Stimulated activated CD8-positive, alpha-beta memory T cell treated with anti-CD3 and anti-CD28 coated beads, Interleukin-7, amount 100 ng/mL, for 4 hours (primary cell): Measurements from ENCODE around the gene CD93.

Experiments used
- DNase-seq, 2 donors: peaks; one replicate each; pipeline ENCODE4 v3.0.0-alpha.2; 2020; ENCODE audit warnings: low read depth in 2 of 2

CD93 gene

DNA sequence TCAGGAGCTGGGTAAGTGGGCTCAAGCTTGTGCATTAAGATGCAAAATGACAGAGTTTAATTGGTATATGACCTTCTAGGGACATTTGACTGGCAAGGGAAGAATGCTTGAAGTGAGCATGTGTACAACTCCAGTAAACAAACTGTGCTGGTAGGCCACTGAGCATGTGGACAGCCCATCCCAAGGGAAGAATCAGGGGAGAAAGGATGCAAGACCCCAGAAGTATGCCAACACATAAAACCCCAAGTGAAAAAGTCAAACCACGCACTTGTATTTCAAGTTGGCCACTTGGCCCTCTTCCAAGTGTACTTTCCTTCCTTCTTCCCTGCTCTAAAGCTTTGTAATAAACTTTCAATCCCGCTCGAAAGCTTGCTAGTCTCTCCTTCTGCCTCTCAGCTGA is 26.3 kb downstream of the CD93 start:
- no peak for DNase-seq

DNA sequence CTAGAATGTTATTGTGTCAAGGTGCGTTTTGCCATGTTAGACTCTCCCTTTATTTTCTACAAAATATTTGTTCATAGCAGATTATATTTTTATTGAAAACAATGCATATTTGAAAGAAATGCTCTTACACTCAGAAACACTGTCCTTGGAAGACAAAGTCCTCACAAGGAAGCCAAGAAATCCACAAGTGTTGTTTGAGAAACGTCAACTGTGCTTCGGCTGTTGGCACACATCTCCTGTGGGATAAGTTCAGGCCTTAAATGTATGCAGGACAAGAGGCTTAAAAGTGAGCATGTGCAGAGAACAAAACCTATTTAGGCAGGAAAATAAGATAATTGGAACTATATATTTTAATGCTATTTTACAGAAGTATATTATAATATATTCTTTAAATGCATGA is 27.1 kb downstream of the CD93 start:
- no peak for DNase-seq

DNA sequence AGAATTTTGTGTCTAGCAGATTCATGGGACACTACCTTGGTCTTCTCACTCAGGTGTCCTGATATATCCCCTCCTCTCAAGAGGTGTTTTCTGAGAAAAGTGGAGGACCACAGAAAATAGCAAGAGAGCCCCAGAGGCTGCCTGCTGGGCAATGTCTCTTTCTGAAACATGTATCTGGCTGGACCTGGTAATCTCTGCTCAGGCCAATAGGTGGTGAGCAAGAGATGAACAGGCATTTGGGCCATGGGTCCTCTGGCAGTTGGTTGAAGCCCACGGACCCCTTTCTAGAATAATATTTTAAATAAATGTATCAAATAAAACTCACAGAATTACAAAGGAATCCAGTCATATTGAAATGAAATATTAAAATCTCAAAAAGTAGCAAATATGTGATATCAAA is 27.9 kb downstream of the CD93 start:
- DNase-seq = no peak

DNA sequence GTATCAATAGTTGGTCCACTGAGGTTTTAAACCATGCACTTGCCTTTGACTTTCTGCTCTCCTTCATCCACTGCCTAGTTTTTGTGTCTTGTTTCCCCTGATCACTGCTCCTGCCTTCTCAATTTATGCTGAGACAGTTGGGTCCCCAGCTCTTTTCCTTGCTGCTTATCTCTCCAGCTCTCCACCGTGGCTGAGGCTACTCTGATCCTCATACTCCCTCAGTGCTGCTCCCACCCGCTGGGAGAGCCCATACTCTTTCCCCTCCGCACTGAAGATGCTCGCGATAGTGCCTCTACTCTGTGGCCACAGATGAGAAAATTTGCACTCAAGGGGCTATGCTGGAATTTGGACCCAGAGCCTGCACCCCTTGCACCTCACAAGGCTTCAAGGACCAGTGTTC is 33.2 kb downstream of the CD93 start:
- DNase-seq = no peak

DNA sequence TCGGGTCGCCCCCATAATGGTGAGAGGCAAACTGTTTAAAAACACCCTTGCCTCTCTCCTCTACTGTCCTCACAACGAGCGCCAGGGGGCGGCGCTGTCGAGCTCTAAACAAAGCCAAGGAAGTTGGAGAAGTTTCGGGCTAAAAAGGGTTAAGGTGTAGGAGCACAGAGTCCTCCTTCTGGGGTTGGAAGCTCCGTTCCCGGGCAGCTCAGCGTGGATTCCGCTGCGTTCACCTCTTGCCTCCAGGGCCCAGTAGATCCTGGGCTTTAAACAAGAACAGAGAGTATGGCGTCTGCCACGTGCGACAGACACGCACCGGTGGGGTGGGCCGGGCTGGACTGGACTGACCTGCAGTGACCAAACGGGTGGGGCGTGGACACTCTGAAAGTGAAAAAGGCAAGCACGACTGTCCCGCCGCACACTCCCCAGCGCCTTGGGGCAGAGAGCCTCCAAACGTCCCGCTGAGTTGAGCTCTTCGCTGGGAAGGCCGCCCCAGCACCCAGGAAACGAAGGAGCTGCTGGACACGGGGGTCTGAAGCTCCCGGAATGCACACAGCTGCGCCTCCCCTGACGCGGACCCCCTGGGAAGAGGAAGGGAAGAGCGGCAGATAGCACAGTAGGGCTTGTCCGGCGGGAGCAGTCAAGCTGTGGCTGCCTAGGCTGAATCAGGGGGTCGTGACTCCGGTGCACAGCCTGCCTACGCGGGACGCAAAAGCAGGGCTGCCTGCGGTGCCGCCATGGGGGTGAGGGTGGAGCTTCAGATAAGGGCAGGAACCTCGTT is 35.1 kb downstream of the CD93 start:
- no peak for DNase-seq

DNA sequence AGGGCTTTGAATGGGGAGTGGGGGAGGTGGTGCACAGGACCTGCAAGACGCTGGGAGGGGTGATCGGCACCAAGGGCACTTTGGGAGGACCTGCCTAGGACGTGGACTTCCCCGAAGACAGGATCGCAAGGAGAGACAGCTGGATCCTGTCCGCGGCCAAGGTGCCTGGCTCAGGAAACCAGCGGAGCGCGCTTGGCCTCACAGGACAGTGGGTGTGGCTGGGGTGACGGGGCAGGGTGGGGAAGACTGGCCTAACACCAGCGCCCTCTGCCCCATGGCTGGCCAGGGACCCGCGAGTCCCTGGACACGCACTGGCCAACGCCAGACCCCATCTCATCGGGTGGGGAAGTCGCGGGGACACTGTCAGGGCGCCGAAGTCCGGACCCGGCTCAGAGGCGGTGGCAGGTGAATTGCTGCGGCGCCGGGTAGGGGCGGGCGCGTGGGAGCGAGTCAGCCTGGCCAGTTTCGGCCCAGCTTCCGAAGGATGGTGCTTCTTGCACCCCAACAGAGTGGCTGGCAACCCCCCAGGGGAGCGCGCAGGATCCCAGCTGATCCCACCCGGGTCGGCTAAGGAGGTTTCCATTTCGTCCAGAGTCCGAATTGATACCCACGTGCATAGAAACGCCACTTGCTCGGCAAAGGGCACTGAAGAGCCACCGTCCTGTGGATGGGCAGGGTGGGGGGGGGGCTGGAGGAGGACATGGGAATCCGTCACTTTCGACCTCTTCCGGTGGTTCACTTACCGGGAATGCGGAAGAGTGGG is 35.9 kb downstream of the CD93 start:
- DNase-seq = no peak

DNA sequence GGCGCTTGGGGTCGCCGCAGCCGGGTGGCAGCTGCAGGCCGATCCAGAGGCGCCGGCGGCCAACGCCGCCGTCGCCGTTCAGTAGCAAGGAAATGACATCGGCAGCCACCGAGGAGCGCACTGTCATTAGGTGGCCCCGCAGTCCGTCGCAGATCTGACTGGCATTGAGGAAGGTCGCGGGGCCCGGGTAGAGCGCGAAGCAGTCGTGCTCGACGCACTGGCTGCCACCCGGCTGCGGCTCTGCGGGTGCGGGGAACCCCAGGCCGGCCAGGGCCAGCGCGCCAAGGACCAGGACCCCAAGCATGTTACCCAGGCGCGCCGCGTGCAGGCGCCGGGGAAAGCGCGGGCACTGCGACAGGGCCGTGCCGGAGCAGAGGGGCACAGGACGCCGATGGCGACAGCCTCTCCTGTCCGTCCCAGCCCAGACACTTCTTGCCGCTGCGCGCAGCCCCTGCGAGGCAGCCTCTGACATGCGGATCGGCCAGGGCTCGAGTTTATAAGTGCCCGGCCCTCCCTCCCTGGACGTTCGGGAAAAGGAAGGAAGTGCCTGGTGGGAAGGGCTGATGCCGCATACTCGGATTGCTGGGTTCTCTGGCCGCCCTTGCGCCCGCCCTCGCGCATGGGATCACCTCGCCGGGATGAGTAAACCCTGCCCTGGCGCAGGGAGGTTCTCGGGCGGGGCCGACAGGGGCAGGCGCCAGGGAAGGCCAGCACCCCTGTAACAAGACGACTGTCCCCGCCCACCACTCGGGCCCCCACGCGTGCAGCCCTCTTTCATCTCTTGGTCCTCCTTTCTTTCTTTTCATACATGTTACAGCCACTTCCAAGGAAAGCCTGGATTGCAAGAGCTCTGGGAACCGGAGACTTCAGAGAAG is 36.7 kb downstream of the CD93 start, which contains the start of gene THBD:
Gene THBD, minus strand, starts transcription at position 472 of the 875 bp plus-strand sequence. Its CDS starts 168 bp downstream, at position 304.
- DNase-seq = no peak

DNA sequence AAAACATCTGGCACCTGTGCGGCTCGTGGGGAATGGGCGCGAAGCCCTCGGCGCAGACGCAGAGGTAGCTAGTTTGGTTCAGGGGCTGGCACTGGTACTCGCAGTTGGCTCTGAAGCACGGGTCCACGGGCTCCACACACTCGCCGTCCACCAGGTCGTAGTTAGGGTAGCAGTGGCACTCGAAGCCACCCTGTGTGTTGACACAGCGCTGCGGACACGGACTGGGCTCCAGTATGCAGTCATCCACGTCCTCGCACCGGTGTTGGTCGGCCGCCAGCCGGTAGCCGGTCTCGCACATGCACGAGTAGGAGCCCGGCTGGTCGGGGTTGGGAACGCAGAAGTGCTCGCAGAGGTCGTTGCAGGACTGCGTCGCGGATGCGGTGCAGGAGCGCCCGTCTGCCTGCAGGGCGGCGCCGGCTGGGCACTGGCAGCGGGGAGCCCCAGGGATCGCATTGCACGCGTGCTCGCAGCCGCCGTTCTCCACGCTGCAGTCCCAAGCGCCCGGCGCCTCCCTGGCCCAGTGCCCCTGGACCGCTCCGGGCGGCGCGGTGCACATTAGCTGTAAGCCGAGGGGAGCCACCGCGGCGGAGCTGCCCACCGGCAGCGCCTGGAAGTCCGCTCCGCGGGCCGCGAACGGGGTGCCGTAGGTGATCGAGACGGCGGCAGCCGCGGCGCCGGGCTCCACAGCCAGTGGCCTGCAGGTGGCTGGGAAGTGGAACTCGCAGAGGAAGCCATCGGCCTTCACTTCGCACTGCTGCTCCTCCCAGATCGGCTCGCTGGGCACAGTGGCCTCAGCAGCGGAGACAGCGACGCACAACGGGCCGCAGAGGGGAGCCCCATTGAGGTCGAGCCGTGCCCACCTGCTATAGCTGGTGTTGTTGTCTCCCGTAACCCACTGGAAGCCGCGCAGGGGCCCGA is 37.6 kb downstream of the CD93 start:
- DNase-seq = no peak

DNA sequence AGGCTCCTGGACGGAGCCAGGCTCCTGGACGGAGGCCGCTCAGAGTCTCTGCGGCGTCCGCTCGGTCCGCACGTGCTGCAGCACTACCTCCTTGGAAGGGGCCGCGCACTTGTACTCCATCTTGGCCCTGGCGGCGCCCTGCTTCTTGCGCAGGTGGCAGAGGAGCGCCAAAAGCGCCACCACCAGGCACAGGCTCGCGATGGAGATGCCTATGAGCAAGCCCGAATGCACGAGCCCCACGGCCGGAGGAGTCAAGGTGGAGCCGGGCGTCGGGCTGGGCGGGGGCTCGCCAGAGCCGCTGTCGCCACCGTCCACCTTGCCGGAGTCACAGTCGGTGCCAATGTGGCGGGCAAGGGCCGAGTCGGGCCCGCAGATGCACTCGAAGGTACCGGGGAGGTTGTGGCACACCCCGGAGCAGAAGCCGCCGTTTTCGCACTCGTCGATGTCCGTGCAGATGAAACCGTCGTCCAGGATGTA is 38.3 kb downstream of the CD93 start:
- no peak for DNase-seq

DNA sequence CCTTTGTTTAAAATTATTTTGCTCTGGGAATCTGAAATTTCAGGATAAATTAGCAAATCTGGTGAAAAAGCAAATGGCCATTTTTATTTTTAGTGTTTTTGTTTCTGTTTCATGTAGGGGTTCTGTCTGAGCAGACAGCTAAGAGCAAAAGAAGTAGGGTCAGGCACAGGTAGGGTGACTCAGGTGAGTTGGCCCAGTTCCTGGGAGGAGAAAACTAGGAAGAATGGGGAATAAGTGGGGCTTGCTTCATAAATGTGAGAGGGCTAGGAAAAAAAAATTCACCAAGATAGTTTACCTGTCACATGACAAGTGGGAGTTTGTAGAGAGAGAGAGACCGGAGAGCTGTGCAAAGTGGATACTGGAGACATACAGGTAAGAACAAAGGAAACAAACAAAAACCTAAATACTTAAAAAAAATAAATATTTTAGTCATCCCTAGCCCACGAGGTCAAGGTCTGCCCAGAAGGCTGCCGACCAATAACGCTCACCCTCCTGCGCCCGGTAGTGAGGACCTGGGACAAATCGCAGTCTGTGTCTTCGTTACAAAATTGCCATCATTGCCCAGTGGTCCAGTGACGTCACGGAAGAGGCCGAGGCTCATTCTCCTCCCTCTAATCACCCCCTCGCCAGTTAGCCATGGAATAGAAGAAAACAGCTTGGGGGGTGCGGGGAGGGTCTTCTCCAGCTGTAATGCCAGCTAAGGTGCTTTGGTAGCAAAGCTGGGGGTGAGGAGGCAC is 39.0 kb downstream of the CD93 start:
- no peak for DNase-seq

DNA sequence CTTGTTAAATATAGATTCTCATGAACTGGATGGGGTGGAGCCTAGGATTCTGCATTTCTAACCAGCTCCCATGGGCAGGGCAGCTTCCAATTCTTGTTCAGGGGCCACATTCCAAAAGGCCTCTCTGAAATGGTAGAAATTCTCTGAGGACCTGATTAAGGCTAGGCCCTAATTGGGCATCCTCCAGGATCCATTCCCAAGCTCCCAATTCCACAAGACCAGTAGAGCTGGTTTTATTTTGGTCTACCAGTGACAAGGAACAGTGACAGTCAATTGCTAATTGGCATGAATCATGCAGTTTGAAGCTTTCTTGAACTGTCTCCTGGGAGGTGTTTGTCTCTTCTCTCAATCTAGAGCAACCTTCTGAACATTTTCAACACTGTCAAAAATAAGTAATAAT is 39.7 kb downstream of the CD93 start:
- no peak for DNase-seq

DNA sequence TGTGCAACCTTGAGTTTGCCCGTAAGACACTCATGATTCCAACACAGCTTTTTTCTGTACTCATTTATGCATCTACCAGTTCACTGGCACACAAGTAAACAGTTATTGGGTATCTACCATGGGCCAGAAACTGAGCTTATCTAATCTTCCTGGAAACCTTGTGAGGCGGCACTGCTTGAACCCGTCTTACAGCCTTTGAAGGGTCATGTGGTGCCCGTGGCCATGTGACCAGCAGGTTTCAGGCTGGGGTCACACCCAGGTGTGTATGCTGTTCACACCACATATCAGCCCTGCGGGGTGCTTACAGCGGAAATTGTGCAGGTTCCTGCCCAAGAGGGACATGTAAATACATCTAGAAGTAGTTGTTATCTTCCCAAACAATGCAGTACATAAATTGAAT is 42.7 kb downstream of the CD93 start:
- DNase-seq = no peak

DNA sequence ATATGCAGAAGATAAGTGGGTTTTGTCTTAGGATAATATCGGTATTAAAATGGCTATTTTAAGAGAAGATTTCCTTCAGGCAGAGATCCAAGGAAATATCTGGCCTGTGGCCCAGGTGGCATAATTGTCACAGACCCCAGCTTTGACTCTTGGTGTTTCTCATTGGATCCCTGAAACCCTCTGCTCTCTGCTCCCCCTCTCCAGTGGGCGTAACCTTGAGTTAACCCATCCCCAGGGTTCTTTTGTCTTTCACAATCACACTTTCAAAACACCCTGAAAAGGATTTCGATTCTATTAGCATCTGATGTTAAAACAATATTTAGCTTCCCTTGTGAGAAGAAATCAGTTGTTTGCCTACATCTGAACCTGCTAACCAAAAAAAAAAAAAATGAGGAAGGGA is 43.9 kb downstream of the CD93 start:
- DNase-seq = no peak

DNA sequence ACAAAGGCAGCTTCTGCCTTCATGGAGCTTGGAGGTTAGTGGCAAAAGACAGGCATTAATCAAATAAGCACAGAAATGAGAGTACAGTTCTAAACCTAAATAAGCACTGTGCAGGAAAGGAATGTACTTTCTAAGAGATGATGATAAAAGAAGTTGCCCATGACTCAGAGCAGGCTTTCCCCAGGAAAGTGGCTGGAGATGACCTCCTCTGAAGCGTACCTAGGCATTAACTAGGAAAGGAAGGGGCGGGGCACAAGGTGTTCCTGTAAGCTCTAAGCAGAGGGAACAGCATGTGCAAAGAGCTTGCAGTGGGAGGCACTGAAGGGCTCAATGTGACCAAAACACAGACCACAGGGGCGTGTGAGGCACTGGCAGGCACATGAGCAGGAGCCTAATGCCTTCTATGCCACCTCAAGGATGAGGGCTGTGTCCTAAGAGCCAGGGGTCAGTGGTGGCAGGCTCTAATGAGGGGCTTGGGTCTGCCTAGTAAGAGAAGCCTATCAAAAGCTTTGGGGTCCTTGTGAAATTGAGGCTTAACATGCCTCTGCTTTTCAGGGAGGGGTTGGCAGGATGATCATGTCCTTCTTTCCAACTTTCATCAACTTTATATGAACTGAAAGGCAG is 46.1 kb downstream of the CD93 start:
- DNase-seq = no peak

DNA sequence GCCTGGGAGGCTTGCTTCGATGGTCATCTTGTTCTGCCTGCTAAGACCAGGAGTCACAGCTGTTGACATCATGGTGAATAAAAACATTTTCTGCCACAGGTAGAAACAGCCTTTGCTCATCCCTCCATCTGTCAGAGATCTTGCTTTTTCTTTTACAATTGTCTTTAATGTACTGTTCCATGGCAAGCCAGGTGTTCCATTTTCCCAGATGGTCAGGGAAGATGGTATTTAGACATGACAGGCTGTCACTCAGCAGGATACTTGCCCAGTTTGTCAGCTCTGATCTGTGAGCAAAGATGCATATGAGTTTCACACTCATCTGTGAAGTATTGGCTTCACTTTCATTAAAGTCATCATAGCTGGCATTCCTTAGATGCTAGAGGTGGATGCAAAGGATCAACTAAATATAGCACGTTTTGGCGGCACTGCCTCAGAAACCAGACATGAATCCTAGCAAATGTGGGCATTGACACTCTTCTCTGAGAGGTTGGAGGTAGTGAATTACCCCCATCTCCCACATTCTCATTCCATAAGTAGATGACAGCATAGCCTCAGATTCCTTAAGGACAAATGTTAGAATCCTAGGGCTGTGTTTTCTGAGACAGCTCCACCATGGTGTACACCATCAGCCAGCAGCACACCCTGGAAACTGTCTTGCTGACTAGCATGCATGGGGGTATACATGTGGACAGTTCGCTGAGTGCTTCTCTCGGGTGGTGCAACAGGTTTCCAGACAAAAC is 46.8 kb downstream of the CD93 start:
- DNase-seq = no peak

DNA sequence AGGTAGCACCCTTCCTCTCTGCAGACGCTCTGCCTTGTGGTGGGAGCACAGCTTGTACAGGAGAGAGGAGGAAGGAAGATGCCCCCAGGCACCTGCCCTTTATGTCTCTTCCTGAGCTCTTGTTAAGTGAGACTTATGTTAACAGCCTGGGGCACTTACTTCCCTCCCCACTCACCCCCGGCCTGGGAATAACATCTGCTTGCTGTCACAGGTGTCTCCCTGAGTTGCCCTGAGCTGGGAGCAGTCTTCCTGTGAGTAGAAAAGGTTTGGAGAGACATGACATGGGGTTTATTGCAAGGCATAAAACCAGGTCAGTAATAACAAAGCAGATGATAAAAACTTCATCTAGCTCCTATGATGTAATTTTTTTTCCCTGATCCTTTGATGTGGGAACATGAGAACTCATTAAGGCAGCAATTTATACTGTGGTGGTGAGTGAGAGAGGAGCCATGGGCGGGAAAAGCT is 49.1 kb downstream of the CD93 start:
- DNase-seq = no peak

DNA sequence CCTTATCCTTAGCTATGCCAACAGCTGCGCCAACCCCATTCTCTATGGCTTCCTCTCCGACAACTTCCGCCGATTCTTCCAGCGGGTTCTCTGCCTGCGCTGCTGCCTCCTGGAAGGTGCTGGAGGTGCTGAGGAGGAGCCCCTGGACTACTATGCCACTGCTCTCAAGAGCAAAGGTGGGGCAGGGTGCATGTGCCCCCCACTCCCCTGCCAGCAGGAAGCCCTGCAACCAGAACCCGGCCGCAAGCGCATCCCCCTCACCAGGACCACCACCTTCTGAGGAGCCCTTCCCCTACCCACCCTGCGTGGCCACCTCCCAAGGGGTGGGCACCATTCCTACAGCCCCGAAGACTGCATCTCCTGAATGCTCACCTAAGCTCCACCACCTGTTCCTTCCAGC is 49.8 kb downstream of the CD93 start:
- no peak for DNase-seq

DNA sequence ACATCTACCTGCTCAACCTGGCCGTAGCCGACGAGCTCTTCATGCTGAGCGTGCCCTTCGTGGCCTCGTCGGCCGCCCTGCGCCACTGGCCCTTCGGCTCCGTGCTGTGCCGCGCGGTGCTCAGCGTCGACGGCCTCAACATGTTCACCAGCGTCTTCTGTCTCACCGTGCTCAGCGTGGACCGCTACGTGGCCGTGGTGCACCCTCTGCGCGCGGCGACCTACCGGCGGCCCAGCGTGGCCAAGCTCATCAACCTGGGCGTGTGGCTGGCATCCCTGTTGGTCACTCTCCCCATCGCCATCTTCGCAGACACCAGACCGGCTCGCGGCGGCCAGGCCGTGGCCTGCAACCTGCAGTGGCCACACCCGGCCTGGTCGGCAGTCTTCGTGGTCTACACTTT is 50.4 kb downstream of the CD93 start:
- DNase-seq = no peak
